Right atrium auricular region (tissue), 2 donors: Measurements from ENCODE around the gene KASH5. TPM values are rescaled to one million over a fixed set of nuclear protein-coding genes. Genes with fewer than 3 reads are reported as not detected.

Experiments
- DNase-seq: peaks from one replicate; pipeline ENCODE4 v3.0.0-alpha.2; 2019; ENCODE audit warnings: low spot score
- H3K27ac ChIP-seq, 2 donors: fragments of 200-600 bp; sonication (generic); 1 replicate in 1 of 2; 2 replicates in 1 of 2; pipeline ENCODE4 v1.5.1; 2016 to 2019
- H3K27me3 ChIP-seq, 2 donors: fragments of 200-600 bp; sonication (generic); one replicate each; pipeline versions ENCODE4 v1.5.1 to v1.6.0; 2017 to 2019
- H3K36me3 ChIP-seq: fragments of 200-600 bp; sonication (generic); one replicate; pipeline ENCODE4 v1.5.1; 2016
- H3K4me1 ChIP-seq, 2 donors: fragments of 200-600 bp; sonication (generic); one replicate each; pipeline versions ENCODE4 v1.5.1 to v1.6.0; 2017 to 2019
- H3K4me3 ChIP-seq, 2 donors: fragments of 200-600 bp; sonication (generic); 1 replicate in 1 of 2; 2 replicates in 1 of 2; pipeline ENCODE4 v1.5.1; 2017 to 2019; ENCODE audit warnings: mild to moderate bottlenecking in 1 of 2, moderate library complexity in 1 of 2
- H3K9me3 ChIP-seq, 2 donors: fragments of 200-600 bp; sonication (generic); one replicate each; pipeline ENCODE4 v1.5.1; 2019
- CTCF ChIP-seq, 2 donors: fragments of 200-600 bp; sonication (generic); IDR thresholded peaks; one replicate each; pipeline ENCODE4 v1.5.1; 2019; ENCODE audit warnings: antibody characterized with exemption in 2 of 2
- total RNA-seq, 2 donors: library from RNA; depleted of rRNA; stranded (reverse); fragments of >200 nt; gene quantifications; one replicate each; pipeline ENCODE4 v1.1.0, GENCODE V29; 2016

KASH5 gene
- total RNA-seq, 2 donors from 2014 or later, result not detected

- H3K27me3 ChIP-seq, result no peaks in the 10 kb centered on the region
- no peak for DNase-seq
- no peaks in the 10 kb centered on the region for H3K36me3 ChIP-seq
- no peak overlapping the region for H3K4me3 ChIP-seq
- no peaks in the 10 kb centered on the region for H3K4me1 ChIP-seq
- no peak for TF ChIP-seq CTCF (IDR thresholded peaks at IDR 0.05)
- H3K27ac ChIP-seq, result no peak overlapping the region
- H3K9me3 ChIP-seq, result no peaks in the 10 kb centered on the region
These were observed 19.0 kb downstream of the KASH5 start for GRCh38 chr19:49407079-49407478.

- no peak for TF ChIP-seq CTCF (IDR thresholded peaks at IDR 0.05)
- Histone ChIP-seq H3K4me3 (no peak overlapping the region), H3K27me3 (no peaks in the 10 kb centered on the region), H3K36me3 (no peaks in the 10 kb centered on the region), H3K27ac (no peak overlapping the region), H3K4me1 (no peaks in the 10 kb centered on the region), H3K9me3 (no peaks in the 10 kb centered on the region)
- DNase-seq, result no peak
These were observed 19.5 kb downstream of the KASH5 start for GRCh38 chr19:49407482-49408015.

GRCh38 chr19:49408816-49409440, 20.9 kb downstream of the KASH5 start:
- no peaks in the 10 kb centered on the region for H3K9me3 ChIP-seq
- no peak overlapping the region for H3K27ac ChIP-seq
- H3K4me1 ChIP-seq, result no peaks in the 10 kb centered on the region
- H3K36me3 ChIP-seq, result no peaks in the 10 kb centered on the region
- TF ChIP-seq CTCF (IDR thresholded peaks at IDR 0.05), result no peak
- H3K4me3 ChIP-seq, result no peak overlapping the region
- no peak for DNase-seq
- no peaks in the 10 kb centered on the region for H3K27me3 ChIP-seq

GRCh38 chr19:49409441-49410029, 21.5 kb downstream of the KASH5 start:
- Histone ChIP-seq H3K27ac (no peak overlapping the region), H3K9me3 (no peaks in the 10 kb centered on the region), H3K36me3 (no peaks in the 10 kb centered on the region), H3K4me3 (no peak overlapping the region), H3K4me1 (no peaks in the 10 kb centered on the region), H3K27me3 (no peaks in the 10 kb centered on the region)
- DNase-seq, result no peak
- TF ChIP-seq CTCF (IDR thresholded peaks at IDR 0.05), result no peak

GRCh38 chr19:49411681-49412326, 23.8 kb downstream of the KASH5 start:
- no peaks in the 10 kb centered on the region for H3K9me3 ChIP-seq
- no peak overlapping the region for H3K4me3 ChIP-seq
- TF ChIP-seq CTCF (IDR thresholded peaks at IDR 0.05), result no peak
- no peaks in the 10 kb centered on the region for H3K27me3 ChIP-seq
- DNase-seq, result no peak
- H3K36me3 ChIP-seq, result no peaks in the 10 kb centered on the region
- H3K27ac ChIP-seq, result no peak overlapping the region
- no peaks in the 10 kb centered on the region for H3K4me1 ChIP-seq
